Activated naive CD4-positive, alpha-beta T cell treated with anti-CD3 and anti-CD28 coated beads, Interleukin-2, amount 50 U/mL, for 24 hours (primary cell): ENCODE data around the gene ALKAL2.

Experiments
- H3K27ac Mint-ChIP-seq: one replicate; pipeline ENCODE4 v1.8.0; 2021; ENCODE audit warnings: mild to moderate bottlenecking, mixed read lengths
- H3K27me3 Mint-ChIP-seq: one replicate; pipeline ENCODE4 v1.8.0; 2021; ENCODE audit warnings: mixed read lengths
- H3K36me3 Mint-ChIP-seq: one replicate; pipeline ENCODE4 v1.8.0; 2021; ENCODE audit warnings: mixed read lengths
- H3K4me1 Mint-ChIP-seq: one replicate; pipeline ENCODE4 v1.8.0; 2021; ENCODE audit warnings: mixed read lengths
- H3K4me3 Mint-ChIP-seq: one replicate; pipeline ENCODE4 v1.8.0; 2021; ENCODE audit warnings: mild to moderate bottlenecking, mixed read lengths
- H3K9me3 Mint-ChIP-seq: one replicate; pipeline ENCODE4 v1.8.0; 2021; ENCODE audit warnings: mixed read lengths

Gene ALKAL2

GRCh38 chr2:264493-265468 is 23.1 kb downstream of the ALKAL2 start, which contains the start of gene ACP1:
ACP1 (plus strand) TSS chr2:264947; CDS start chr2:264965, 18 bp downstream.
- Mint-ChIP-seq H3K27ac (peak within 1 kb of the TSS; percentile 98), H3K4me1 (peaks cover 55% of the 10 kb centered on the region), H3K4me3 (peak within 1 kb of the TSS; percentile 95)

GRCh38 chr2:263774-264492 is 24.0 kb downstream of the ALKAL2 start, which contains the start of gene SH3YL1:
SH3YL1 (minus strand) TSS chr2:264032; CDS start chr2:263984, 48 bp downstream.
- peak within 1 kb of the TSS; percentile 95 for H3K4me3 Mint-ChIP-seq

More at GRCh38 chr2:264493-265468, 23.1 kb downstream of the ALKAL2 start, which contains the start of gene ACP1:
- peaks cover 6% of the 10 kb centered on the region for H3K36me3 Mint-ChIP-seq
- H3K27me3 Mint-ChIP-seq: no peaks in the 10 kb centered on the region
- H3K9me3 Mint-ChIP-seq: no peaks in the 10 kb centered on the region

DNA sequence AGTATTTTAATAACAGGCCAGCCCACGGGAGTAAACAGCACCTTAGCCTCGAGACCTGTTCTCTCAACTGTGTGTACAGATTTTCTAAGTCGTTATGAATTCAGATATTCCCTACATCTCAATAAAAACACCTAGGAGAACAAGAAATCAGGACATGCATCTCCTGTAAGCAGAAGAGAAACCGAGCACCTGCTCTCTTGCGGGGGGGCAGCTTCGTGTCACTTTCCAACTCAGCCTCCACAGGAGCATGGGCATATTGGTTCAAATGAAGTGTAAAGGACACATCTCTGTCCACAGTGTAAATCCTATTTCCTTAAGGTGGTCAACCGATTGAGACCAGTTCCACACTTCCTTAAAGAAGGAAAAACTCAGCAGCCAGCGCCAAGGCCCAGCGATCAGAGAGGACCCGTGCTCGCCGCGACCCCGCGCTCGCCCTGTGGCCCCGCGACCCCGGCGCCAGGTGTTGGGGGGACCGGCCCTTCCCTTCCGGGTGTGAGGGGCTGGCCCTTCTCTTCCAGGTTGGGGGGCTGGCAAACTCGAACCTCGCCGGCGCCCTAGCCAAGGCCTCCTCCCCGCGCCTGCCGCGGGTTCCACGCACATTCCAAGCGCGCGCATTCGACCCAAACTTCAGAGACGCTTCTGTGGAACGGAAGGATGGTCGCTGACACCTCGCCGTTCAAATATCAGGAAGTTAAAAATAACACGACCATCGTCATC is 24.7 kb downstream of the ALKAL2 start:
- peak overlapping the region; percentile 70 for H3K27ac Mint-ChIP-seq
- peak overlapping the region; percentile 74 for H3K4me3 Mint-ChIP-seq

More at GRCh38 chr2:263774-264492, 24.0 kb downstream of the ALKAL2 start, which contains the start of gene SH3YL1:
- Mint-ChIP-seq H3K4me1 (peaks cover 49% of the 10 kb centered on the region), H3K27ac (peak within 1 kb of the TSS; percentile 98), H3K36me3 (peaks cover 9% of the 10 kb centered on the region), H3K27me3 (no peaks in the 10 kb centered on the region), H3K9me3 (no peaks in the 10 kb centered on the region)

GRCh38 chr2:262117-262516 is 25.8 kb downstream of the ALKAL2 start:
- peaks cover 32% of the 10 kb centered on the region for H3K4me1 Mint-ChIP-seq
- H3K27me3 Mint-ChIP-seq: no peaks in the 10 kb centered on the region
- H3K27ac Mint-ChIP-seq: peak overlapping the region; percentile 59
- peaks cover 8% of the 10 kb centered on the region for H3K9me3 Mint-ChIP-seq
- peaks cover 19% of the 10 kb centered on the region for H3K36me3 Mint-ChIP-seq
- H3K4me3 Mint-ChIP-seq: peak overlapping the region; percentile 69

More for the DNA sequence above, 24.7 kb downstream of the ALKAL2 start:
- Mint-ChIP-seq H3K4me1 (peaks cover 42% of the 10 kb centered on the region), H3K36me3 (peaks cover 13% of the 10 kb centered on the region), H3K27me3 (no peaks in the 10 kb centered on the region), H3K9me3 (peaks cover 3% of the 10 kb centered on the region)

GRCh38 chr2:260507-261161 is 27.3 kb downstream of the ALKAL2 start:
- H3K4me3 Mint-ChIP-seq: no peak overlapping the region
- H3K9me3 Mint-ChIP-seq: peaks cover 8% of the 10 kb centered on the region
- no peaks in the 10 kb centered on the region for H3K27me3 Mint-ChIP-seq
- no peak overlapping the region for H3K27ac Mint-ChIP-seq
- H3K36me3 Mint-ChIP-seq: peaks cover 19% of the 10 kb centered on the region
- H3K4me1 Mint-ChIP-seq: peaks cover 17% of the 10 kb centered on the region

DNA sequence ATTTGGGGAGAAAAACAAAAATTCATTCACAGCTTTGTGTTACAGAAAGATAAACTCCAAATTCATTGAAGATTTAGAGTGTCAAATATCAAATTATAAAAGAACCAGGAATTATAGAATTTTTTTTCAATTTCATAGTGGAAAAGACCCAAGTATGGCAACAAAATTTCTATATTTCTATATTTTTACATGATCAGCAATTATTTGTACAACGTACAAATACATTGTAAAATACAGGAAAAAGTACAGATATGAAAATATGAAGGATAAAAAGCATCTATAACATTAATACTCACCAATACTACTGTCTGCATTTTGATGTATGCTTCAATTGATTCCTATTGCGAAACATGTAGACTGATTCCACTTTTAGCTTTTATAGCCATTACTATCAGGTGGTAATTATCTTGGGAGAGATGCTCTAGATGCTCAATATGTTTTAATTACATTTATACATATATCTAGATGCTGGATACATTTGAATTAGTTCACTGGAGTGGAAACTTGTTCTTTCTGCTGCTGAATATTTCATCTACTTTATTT is 28.0 kb downstream of the ALKAL2 start:
- Mint-ChIP-seq H3K27me3 (no peaks in the 10 kb centered on the region), H3K4me1 (peaks cover 16% of the 10 kb centered on the region), H3K9me3 (peaks cover 8% of the 10 kb centered on the region), H3K27ac (no peak overlapping the region), H3K4me3 (no peak overlapping the region), H3K36me3 (peaks cover 19% of the 10 kb centered on the region)

DNA sequence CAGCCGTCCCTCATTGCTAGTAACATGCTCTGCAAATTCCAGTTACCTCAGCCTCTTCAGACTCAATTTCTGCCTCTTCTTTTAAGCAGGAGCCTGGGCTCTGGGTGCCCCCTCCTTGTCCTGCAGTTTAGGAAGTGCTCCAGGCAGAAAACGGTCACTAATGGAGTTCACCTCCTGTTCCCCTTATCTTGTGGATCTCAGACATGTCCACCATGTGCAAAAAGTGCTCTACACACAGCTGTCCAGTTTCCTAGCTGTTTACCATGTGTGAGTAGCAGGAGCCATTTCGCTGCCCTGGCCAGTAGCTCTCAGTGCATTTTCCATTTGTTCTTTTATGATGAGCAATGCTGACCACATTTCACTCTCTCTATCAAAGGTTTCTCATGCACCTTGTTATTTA is 29.0 kb downstream of the ALKAL2 start:
- Mint-ChIP-seq H3K36me3 (peaks cover 19% of the 10 kb centered on the region), H3K27me3 (no peaks in the 10 kb centered on the region), H3K27ac (no peak overlapping the region), H3K9me3 (peaks cover 8% of the 10 kb centered on the region), H3K4me3 (no peak overlapping the region), H3K4me1 (peaks cover 16% of the 10 kb centered on the region)

DNA sequence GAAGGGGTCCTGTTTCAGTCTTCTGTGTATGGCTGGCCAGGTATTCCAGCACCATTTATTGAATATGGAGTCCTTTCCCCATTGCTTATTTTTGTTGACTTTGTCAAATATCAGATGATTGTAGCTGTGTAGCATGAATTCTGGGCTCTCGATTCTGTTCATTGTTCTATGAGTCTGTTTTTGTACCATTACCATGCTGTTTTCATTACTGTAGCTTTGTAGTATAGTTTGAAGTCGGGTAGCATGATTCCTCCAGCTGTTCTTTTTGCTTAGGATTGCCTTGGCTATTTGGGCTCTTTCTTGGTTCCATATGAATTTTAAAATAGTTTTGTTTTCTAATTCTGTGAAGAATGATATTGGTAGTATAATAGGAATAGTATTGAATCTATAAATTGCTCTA is 30.0 kb downstream of the ALKAL2 start:
- peaks cover 8% of the 10 kb centered on the region for H3K9me3 Mint-ChIP-seq
- peaks cover 19% of the 10 kb centered on the region for H3K36me3 Mint-ChIP-seq
- H3K27me3 Mint-ChIP-seq: no peaks in the 10 kb centered on the region
- H3K4me1 Mint-ChIP-seq: peaks cover 13% of the 10 kb centered on the region
- H3K4me3 Mint-ChIP-seq: no peak overlapping the region
- H3K27ac Mint-ChIP-seq: no peak overlapping the region

DNA sequence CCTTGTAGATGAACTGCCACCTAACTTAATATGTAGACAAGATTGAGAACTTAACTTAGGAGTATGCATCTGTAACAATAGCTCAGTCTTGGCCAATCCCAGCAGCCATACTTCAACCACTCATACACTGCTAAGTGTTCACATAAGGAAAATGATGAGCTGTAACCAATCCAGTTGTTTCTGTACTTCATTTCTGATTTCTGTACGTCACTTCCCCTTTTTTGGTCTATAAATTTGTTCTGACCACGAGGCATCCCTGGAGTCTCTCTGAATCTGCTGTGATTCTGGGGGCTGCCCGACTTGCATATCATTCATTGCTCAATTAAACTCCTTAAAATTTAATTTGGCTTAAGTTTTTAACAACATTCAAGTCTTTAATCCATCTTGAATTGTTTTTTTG is 30.5 kb downstream of the ALKAL2 start:
- Mint-ChIP-seq H3K9me3 (peaks cover 8% of the 10 kb centered on the region), H3K27me3 (no peaks in the 10 kb centered on the region), H3K4me1 (peaks cover 9% of the 10 kb centered on the region), H3K27ac (no peak overlapping the region), H3K36me3 (peaks cover 19% of the 10 kb centered on the region), H3K4me3 (no peak overlapping the region)

- Mint-ChIP-seq H3K9me3 (peaks cover 8% of the 10 kb centered on the region), H3K36me3 (peaks cover 23% of the 10 kb centered on the region)
Measured at GRCh38 chr2:256094-256493, 31.8 kb downstream of the ALKAL2 start.

GRCh38 chr2:255195-255594 is 32.7 kb downstream of the ALKAL2 start:
- H3K36me3 Mint-ChIP-seq: peaks cover 21% of the 10 kb centered on the region
- peaks cover under 1% of the 10 kb centered on the region for H3K4me1 Mint-ChIP-seq
- no peak overlapping the region for H3K4me3 Mint-ChIP-seq
- H3K27me3 Mint-ChIP-seq: no peaks in the 10 kb centered on the region
- peaks cover 8% of the 10 kb centered on the region for H3K9me3 Mint-ChIP-seq
- H3K27ac Mint-ChIP-seq: no peak overlapping the region

More at GRCh38 chr2:256094-256493, 31.8 kb downstream of the ALKAL2 start:
- peaks cover 3% of the 10 kb centered on the region for H3K4me1 Mint-ChIP-seq
- no peak overlapping the region for H3K4me3 Mint-ChIP-seq
- no peak overlapping the region for H3K27ac Mint-ChIP-seq
- H3K27me3 Mint-ChIP-seq: no peaks in the 10 kb centered on the region

DNA sequence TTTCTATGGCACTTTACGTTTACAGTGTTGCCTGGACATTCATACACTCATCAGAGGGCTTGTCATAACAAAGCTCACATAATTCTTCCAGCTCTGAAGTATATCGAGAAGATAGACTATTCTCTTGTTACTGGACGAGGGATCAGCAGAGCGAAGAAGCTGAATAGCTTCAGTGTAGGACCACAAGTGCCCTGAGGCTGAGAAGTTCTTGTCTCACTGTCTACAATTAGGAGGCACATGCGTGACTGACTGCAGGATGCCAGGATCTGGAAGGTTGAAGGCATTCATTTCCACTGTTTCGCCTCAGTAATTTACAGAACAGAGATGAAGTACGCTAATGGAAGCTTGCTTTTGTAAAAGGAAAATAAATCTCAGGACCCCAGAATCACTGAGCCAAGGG is 33.6 kb downstream of the ALKAL2 start:
- H3K9me3 Mint-ChIP-seq: peaks cover 8% of the 10 kb centered on the region
- peaks cover 19% of the 10 kb centered on the region for H3K36me3 Mint-ChIP-seq
- H3K27ac Mint-ChIP-seq: no peak overlapping the region
- no peaks in the 10 kb centered on the region for H3K27me3 Mint-ChIP-seq
- H3K4me3 Mint-ChIP-seq: no peak overlapping the region
- no peaks in the 10 kb centered on the region for H3K4me1 Mint-ChIP-seq

GRCh38 chr2:253202-253638 is 34.7 kb downstream of the ALKAL2 start:
- no peaks in the 10 kb centered on the region for H3K27me3 Mint-ChIP-seq
- H3K27ac Mint-ChIP-seq: no peak overlapping the region
- H3K4me3 Mint-ChIP-seq: no peak overlapping the region
- peaks cover 5% of the 10 kb centered on the region for H3K9me3 Mint-ChIP-seq
- H3K4me1 Mint-ChIP-seq: no peaks in the 10 kb centered on the region
- H3K36me3 Mint-ChIP-seq: peaks cover 15% of the 10 kb centered on the region

- Mint-ChIP-seq H3K4me1 (no peaks in the 10 kb centered on the region), H3K4me3 (no peak overlapping the region), H3K27me3 (no peaks in the 10 kb centered on the region)
Measured at GRCh38 chr2:252001-252602, 35.8 kb downstream of the ALKAL2 start.

More at GRCh38 chr2:252001-252602, 35.8 kb downstream of the ALKAL2 start:
- H3K36me3 Mint-ChIP-seq: peaks cover 10% of the 10 kb centered on the region
- H3K27ac Mint-ChIP-seq: no peak overlapping the region
- no peaks in the 10 kb centered on the region for H3K9me3 Mint-ChIP-seq
